KMS-11 (cell line): Measurements from ENCODE around the gene GRID2.

Source experiments
- H2AFZ ChIP-seq: fragments of 200-600 bp; sonication (generic); 2 replicates; pipeline ENCODE4 v1.6.1; 2016; ENCODE audit warnings: antibody characterized with exemption, mixed run types, low read depth
- H3K27ac ChIP-seq: fragments of 200-600 bp; sonication (generic); 2 replicates; pipeline ENCODE4 v1.6.1; 2016; ENCODE audit warnings: mild to moderate bottlenecking, mixed run types
- H3K27me3 ChIP-seq: fragments of 200-600 bp; sonication (generic); 2 replicates; pipeline ENCODE4 v1.6.1; 2017; ENCODE audit warnings: mild to moderate bottlenecking, low read depth, mixed run types, moderate library complexity; ENCODE audit not compliant: insufficient read depth
- H3K36me3 ChIP-seq: fragments of 200-600 bp; sonication (generic); 2 replicates; pipeline ENCODE4 v1.6.1; 2017; ENCODE audit warnings: mild to moderate bottlenecking, mixed run types; ENCODE audit not compliant: insufficient read depth
- H3K4me1 ChIP-seq: fragments of 200-600 bp; sonication (generic); 2 replicates; pipeline ENCODE4 v1.6.1; 2016; ENCODE audit warnings: mild to moderate bottlenecking, low read depth, mixed run types; ENCODE audit not compliant: poor library complexity, severe bottlenecking
- H3K4me2 ChIP-seq: fragments of 200-600 bp; sonication (generic); 2 replicates; pipeline ENCODE4 v1.7.0; 2016; ENCODE audit warnings: mild to moderate bottlenecking, mixed run types
- H3K4me3 ChIP-seq: fragments of 200-600 bp; sonication (generic); IDR thresholded peaks from 2 replicates; pipeline ENCODE4 v1.6.1; 2017; ENCODE audit warnings: low read depth, low read length, mixed read lengths; ENCODE audit not compliant: insufficient read depth
- H3K79me2 ChIP-seq: fragments of 200-600 bp; sonication (generic); 2 replicates; pipeline ENCODE4 v1.6.1; 2016; ENCODE audit warnings: low read depth, mixed run types; ENCODE audit not compliant: insufficient read depth
- H3K9ac ChIP-seq: fragments of 200-600 bp; sonication (generic); 2 replicates; pipeline ENCODE4 v1.6.1; 2016; ENCODE audit warnings: mild to moderate bottlenecking, mixed run types
- H4K20me1 ChIP-seq: fragments of 200-600 bp; sonication (generic); 2 replicates; pipeline ENCODE4 v1.6.1; 2016; ENCODE audit warnings: mild to moderate bottlenecking, mixed run types; ENCODE audit not compliant: insufficient read depth
- CTCF ChIP-seq: fragments of 200-600 bp; sonication (generic); conservative IDR thresholded peaks from 2 replicates; pipeline ENCODE4 v1.6.1; 2017; ENCODE audit warnings: low read depth, mild to moderate bottlenecking, antibody characterized with exemption, low read length, moderate library complexity, mixed read lengths

GRID2 gene

GRCh38 chr4:93788712-93789111 is 1484.9 kb downstream of the GRID2 start:
- no peak overlapping the region for H3K27ac ChIP-seq
- no peaks in the 10 kb centered on the region for H4K20me1 ChIP-seq
- H2AFZ ChIP-seq = no peak overlapping the region
- no peaks in the 10 kb centered on the region for H3K27me3 ChIP-seq
- H3K79me2 ChIP-seq = no peaks in the 10 kb centered on the region
- TF ChIP-seq CTCF = peak; percentile 43; the same call in 1 of the 2 replicates
- no peaks in the 10 kb centered on the region for H3K36me3 ChIP-seq
- H3K4me1 ChIP-seq = no peaks in the 10 kb centered on the region
- H3K4me3 ChIP-seq = no peak overlapping the region
- H3K4me2 ChIP-seq = no peak overlapping the region
- H3K9ac ChIP-seq = no peak overlapping the region

- Histone ChIP-seq H4K20me1 (no peaks in the 10 kb centered on the region), H3K9ac (no peak overlapping the region), H2AFZ (no peak overlapping the region), H3K27me3 (no peaks in the 10 kb centered on the region), H3K79me2 (no peaks in the 10 kb centered on the region), H3K4me2 (no peak overlapping the region), H3K27ac (no peak overlapping the region), H3K4me3 (no peak overlapping the region), H3K36me3 (no peaks in the 10 kb centered on the region), H3K4me1 (no peaks in the 10 kb centered on the region)
- TF ChIP-seq CTCF = peak; percentile 96
Observed at GRCh38 chr4:93791570-93792195, 1487.9 kb downstream of the GRID2 start.

- Histone ChIP-seq H4K20me1 (no peaks in the 10 kb centered on the region), H3K4me2 (no peak overlapping the region), H2AFZ (no peak overlapping the region), H3K9ac (no peak overlapping the region), H3K27ac (no peak overlapping the region), H3K79me2 (no peaks in the 10 kb centered on the region), H3K27me3 (no peaks in the 10 kb centered on the region), H3K4me3 (no peak overlapping the region), H3K36me3 (no peaks in the 10 kb centered on the region), H3K4me1 (no peaks in the 10 kb centered on the region)
- no peak for TF ChIP-seq CTCF
Observed at GRCh38 chr4:93802045-93802444, 1498.3 kb downstream of the GRID2 start.

GRCh38 chr4:93809773-93810172 is 1506.0 kb downstream of the GRID2 start:
- Histone ChIP-seq H2AFZ (no peak overlapping the region), H3K36me3 (no peaks in the 10 kb centered on the region), H3K27ac (no peak overlapping the region), H3K4me3 (no peak overlapping the region), H4K20me1 (no peaks in the 10 kb centered on the region), H3K4me1 (no peaks in the 10 kb centered on the region), H3K4me2 (no peak overlapping the region), H3K27me3 (no peaks in the 10 kb centered on the region), H3K79me2 (no peaks in the 10 kb centered on the region), H3K9ac (no peak overlapping the region)
- no peak for TF ChIP-seq CTCF
